HEK293 (cell line): ENCODE results near the gene NTSR1.

Source experiments
- CTCF ChIP-seq: fragments of 450-650 bp; formaldehyde crosslinking; IDR thresholded peaks from 2 replicates; pipeline ENCODE4 v1.5.1; 2016; ENCODE audit warnings: missing biosample characterization, missing genetic modification characterization
- GLIS2 ChIP-seq: fragments of 450-650 bp; formaldehyde crosslinking; IDR thresholded peaks from 2 replicates; pipeline ENCODE4 v1.5.1; 2016; ENCODE audit warnings: missing biosample characterization, missing genetic modification characterization
- KLF1 ChIP-seq: fragments of 450-650 bp; formaldehyde crosslinking; IDR thresholded peaks from 2 replicates; pipeline ENCODE4 v1.5.1; 2016; ENCODE audit warnings: missing biosample characterization, missing genetic modification characterization
- KLF7 ChIP-seq: fragments of 450-650 bp; formaldehyde crosslinking; IDR thresholded peaks from 2 replicates; pipeline ENCODE4 v1.5.1; 2016; ENCODE audit warnings: missing biosample characterization, missing genetic modification characterization, borderline replicate concordance
- OSR2 ChIP-seq: fragments of 450-650 bp; formaldehyde crosslinking; IDR thresholded peaks from 2 replicates; pipeline ENCODE4 v1.5.1; 2016; ENCODE audit warnings: missing biosample characterization, missing genetic modification characterization
- RBAK ChIP-seq: fragments of 450-650 bp; formaldehyde crosslinking; IDR thresholded peaks from 2 replicates; pipeline ENCODE4 v1.5.1; 2016; ENCODE audit warnings: missing biosample characterization, missing genetic modification characterization
- REPIN1 ChIP-seq: fragments of 450-650 bp; formaldehyde crosslinking; IDR thresholded peaks from 2 replicates; pipeline ENCODE4 v1.5.1; 2017; ENCODE audit warnings: missing biosample characterization, missing genetic modification characterization, low read depth
- ZBTB17 ChIP-seq: fragments of 450-650 bp; formaldehyde crosslinking; IDR thresholded peaks from 2 replicates; pipeline ENCODE4 v1.5.1; 2016; ENCODE audit warnings: missing biosample characterization, missing genetic modification characterization
- ZBTB20 ChIP-seq: fragments of 450-650 bp; formaldehyde crosslinking; IDR thresholded peaks from 2 replicates; pipeline ENCODE4 v1.5.1; 2016; ENCODE audit warnings: missing biosample characterization, missing genetic modification characterization
- ZBTB44 ChIP-seq: fragments of 450-650 bp; IDR thresholded peaks from 2 replicates; pipeline ENCODE4 v1.5.1; 2018; ENCODE audit warnings: missing biosample characterization, mild to moderate bottlenecking, missing genetic modification characterization
- ZEB2 ChIP-seq: fragments of 450-650 bp; formaldehyde crosslinking; IDR thresholded peaks from 2 replicates; pipeline ENCODE4 v1.5.1; 2016; ENCODE audit warnings: missing biosample characterization, missing genetic modification characterization
- ZFHX2 ChIP-seq: fragments of 450-650 bp; formaldehyde crosslinking; conservative IDR thresholded peaks from 2 replicates; pipeline ENCODE4 v1.5.1; 2016; ENCODE audit warnings: missing biosample characterization, missing genetic modification characterization
- ZNF146 ChIP-seq: fragments of 450-650 bp; formaldehyde crosslinking; IDR thresholded peaks from 2 replicates; pipeline ENCODE4 v1.5.1; 2016; ENCODE audit warnings: missing biosample characterization, missing genetic modification characterization
- ZNF280C ChIP-seq: fragments of 450-650 bp; formaldehyde crosslinking; IDR thresholded peaks from 2 replicates; pipeline ENCODE4 v1.5.1; 2016; ENCODE audit warnings: missing biosample characterization, missing genetic modification characterization
- ZNF311 ChIP-seq: fragments of 450-650 bp; formaldehyde crosslinking; IDR thresholded peaks from 2 replicates; pipeline ENCODE4 v1.5.1; 2017; ENCODE audit warnings: missing biosample characterization, missing genetic modification characterization, borderline replicate concordance
- ZNF391 ChIP-seq: fragments of 450-650 bp; formaldehyde crosslinking; IDR thresholded peaks from 2 replicates; pipeline ENCODE4 v1.5.1; 2016; ENCODE audit warnings: low read depth, missing biosample characterization, missing genetic modification characterization, borderline replicate concordance
- ZNF529 ChIP-seq: fragments of 450-650 bp; formaldehyde crosslinking; IDR thresholded peaks from 2 replicates; pipeline ENCODE4 v1.5.1; 2017; ENCODE audit warnings: missing genetic modification characterization, missing biosample characterization; ENCODE audit not compliant: insufficient replicate concordance
- ZNF548 ChIP-seq: fragments of 450-650 bp; formaldehyde crosslinking; IDR thresholded peaks from 2 replicates; pipeline ENCODE4 v1.5.1; 2016; ENCODE audit warnings: missing biosample characterization, missing genetic modification characterization
- ZNF560 ChIP-seq: fragments of 450-650 bp; formaldehyde crosslinking; IDR thresholded peaks from 2 replicates; pipeline ENCODE4 v1.5.1; 2017; ENCODE audit warnings: missing biosample characterization, missing genetic modification characterization, borderline replicate concordance
- ZNF580 ChIP-seq: fragments of 450-650 bp; formaldehyde crosslinking; IDR thresholded peaks from 2 replicates; pipeline ENCODE4 v1.5.1; 2016; ENCODE audit warnings: missing biosample characterization, missing genetic modification characterization
- ZNF692 ChIP-seq: fragments of 450-650 bp; formaldehyde crosslinking; IDR thresholded peaks from 2 replicates; pipeline ENCODE4 v1.5.1; 2016; ENCODE audit warnings: missing biosample characterization, missing genetic modification characterization
- ZNF792 ChIP-seq: fragments of 450-650 bp; formaldehyde crosslinking; IDR thresholded peaks from 2 replicates; pipeline ENCODE4 v1.5.1; 2016; ENCODE audit warnings: missing biosample characterization, missing genetic modification characterization
- ZNF843 ChIP-seq: fragments of 450-650 bp; formaldehyde crosslinking; IDR thresholded peaks from 2 replicates; pipeline ENCODE4 v1.5.1; 2016; ENCODE audit warnings: missing biosample characterization, missing genetic modification characterization
- ZSCAN30 ChIP-seq: fragments of 450-650 bp; IDR thresholded peaks from 2 replicates; pipeline ENCODE4 v1.5.1; 2018; ENCODE audit warnings: missing biosample characterization, mild to moderate bottlenecking, missing genetic modification characterization, moderate library complexity
- TF ChIP-seq, protein P1 (sequence below): fragments of 450-650 bp; formaldehyde crosslinking; IDR thresholded peaks from 2 replicates; pipeline ENCODE4 v1.5.1; 2016; ENCODE audit warnings: missing biosample characterization, missing genetic modification characterization, low read depth
- TF ChIP-seq, protein P2 (sequence below): fragments of 450-650 bp; formaldehyde crosslinking; IDR thresholded peaks from 2 replicates; pipeline ENCODE4 v1.5.1; 2017; ENCODE audit warnings: missing biosample characterization, missing genetic modification characterization
- TF ChIP-seq, protein P3 (sequence below): fragments of 450-650 bp; formaldehyde crosslinking; IDR thresholded peaks from 2 replicates; pipeline ENCODE4 v1.5.1; 2016; ENCODE audit warnings: missing biosample characterization, missing genetic modification characterization

The NTSR1 gene

DNA sequence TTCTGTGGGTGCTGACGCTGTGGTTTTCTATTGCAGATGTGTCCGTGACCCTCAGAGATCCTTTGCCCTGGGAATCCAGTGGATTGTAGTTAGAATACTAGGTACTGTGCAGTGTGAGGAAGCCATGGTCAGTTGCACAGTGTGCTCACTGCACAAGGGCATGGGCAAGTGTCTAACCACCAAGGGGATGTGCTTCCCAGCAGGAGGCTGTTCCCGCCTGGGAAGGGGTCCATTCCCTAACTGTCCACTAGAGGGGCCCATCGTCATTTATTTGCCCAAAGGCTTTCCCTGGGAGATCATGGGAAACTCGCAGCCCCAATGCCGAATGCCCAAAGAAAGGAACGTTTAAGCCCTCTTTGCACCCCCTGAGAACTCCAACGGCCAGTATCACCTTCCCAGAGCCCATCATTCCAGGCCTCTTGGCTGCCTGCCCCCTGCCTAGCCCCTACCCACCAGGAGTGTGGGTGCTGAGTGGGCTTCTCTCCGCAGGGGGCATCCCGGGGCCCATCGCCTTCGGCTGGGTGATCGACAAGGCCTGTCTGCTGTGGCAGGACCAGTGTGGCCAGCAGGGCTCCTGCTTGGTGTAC lies 40.1 kb upstream of the NTSR1 start (continued):
- TF ChIP-seq REPIN1 (tag by site-specific recombination) = no peak
- no peak for TF ChIP-seq ZNF146 (tag by site-specific recombination)
- TF ChIP-seq ZNF580 (tag by site-specific recombination) = no peak
- TF ChIP-seq, protein P1, sequence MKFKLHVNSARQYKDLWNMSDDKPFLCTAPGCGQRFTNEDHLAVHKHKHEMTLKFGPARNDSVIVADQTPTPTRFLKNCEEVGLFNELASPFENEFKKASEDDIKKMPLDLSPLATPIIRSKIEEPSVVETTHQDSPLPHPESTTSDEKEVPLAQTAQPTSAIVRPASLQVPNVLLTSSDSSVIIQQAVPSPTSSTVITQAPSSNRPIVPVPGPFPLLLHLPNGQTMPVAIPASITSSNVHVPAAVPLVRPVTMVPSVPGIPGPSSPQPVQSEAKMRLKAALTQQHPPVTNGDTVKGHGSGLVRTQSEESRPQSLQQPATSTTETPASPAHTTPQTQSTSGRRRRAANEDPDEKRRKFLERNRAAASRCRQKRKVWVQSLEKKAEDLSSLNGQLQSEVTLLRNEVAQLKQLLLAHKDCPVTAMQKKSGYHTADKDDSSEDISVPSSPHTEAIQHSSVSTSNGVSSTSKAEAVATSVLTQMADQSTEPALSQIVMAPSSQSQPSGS (tag by site-specific recombination) = no peak
- no peak for TF ChIP-seq ZNF391 (tag by site-specific recombination)
- no peak for TF ChIP-seq OSR2 (tag by site-specific recombination)
- TF ChIP-seq ZNF311 (tag by site-specific recombination) = no peak
- peak; percentile 47; the same call in 1 of the 2 replicates for TF ChIP-seq ZBTB17 (tag by site-specific recombination)
- no peak for TF ChIP-seq ZBTB20 (tag by site-specific recombination)
- TF ChIP-seq, protein P2, sequence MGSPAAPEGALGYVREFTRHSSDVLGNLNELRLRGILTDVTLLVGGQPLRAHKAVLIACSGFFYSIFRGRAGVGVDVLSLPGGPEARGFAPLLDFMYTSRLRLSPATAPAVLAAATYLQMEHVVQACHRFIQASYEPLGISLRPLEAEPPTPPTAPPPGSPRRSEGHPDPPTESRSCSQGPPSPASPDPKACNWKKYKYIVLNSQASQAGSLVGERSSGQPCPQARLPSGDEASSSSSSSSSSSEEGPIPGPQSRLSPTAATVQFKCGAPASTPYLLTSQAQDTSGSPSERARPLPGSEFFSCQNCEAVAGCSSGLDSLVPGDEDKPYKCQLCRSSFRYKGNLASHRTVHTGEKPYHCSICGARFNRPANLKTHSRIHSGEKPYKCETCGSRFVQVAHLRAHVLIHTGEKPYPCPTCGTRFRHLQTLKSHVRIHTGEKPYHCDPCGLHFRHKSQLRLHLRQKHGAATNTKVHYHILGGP = no peak
- TF ChIP-seq ZBTB44 (tag by site-specific recombination) = no peak
- no peak for TF ChIP-seq KLF7 (tag by site-specific recombination)
- no peak for TF ChIP-seq ZEB2 (tag by site-specific recombination)
- TF ChIP-seq ZNF692 (tag by site-specific recombination) = peak; percentile 47; the same call in 1 of the 2 replicates
- no peak for TF ChIP-seq ZNF560 (tag by site-specific recombination)
- TF ChIP-seq ZNF529 (tag by site-specific recombination) = no peak
- TF ChIP-seq CTCF (tag by site-specific recombination) = peak; percentile 85
- TF ChIP-seq GLIS2 (tag by site-specific recombination) = peak; percentile 51; the same call in 1 of the 2 replicates
- no peak for TF ChIP-seq KLF1 (tag by site-specific recombination)
- TF ChIP-seq, protein P3, sequence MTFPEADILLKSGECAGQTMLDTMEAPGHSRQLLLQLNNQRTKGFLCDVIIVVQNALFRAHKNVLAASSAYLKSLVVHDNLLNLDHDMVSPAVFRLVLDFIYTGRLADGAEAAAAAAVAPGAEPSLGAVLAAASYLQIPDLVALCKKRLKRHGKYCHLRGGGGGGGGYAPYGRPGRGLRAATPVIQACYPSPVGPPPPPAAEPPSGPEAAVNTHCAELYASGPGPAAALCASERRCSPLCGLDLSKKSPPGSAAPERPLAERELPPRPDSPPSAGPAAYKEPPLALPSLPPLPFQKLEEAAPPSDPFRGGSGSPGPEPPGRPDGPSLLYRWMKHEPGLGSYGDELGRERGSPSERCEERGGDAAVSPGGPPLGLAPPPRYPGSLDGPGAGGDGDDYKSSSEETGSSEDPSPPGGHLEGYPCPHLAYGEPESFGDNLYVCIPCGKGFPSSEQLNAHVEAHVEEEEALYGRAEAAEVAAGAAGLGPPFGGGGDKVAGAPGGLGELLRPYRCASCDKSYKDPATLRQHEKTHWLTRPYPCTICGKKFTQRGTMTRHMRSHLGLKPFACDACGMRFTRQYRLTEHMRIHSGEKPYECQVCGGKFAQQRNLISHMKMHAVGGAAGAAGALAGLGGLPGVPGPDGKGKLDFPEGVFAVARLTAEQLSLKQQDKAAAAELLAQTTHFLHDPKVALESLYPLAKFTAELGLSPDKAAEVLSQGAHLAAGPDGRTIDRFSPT (tag by site-specific recombination) = no peak
- no peak for TF ChIP-seq RBAK (tag by site-specific recombination)
- TF ChIP-seq ZNF843 = no peak
- TF ChIP-seq ZNF792 (tag by site-specific recombination) = no peak
- 0 out of 2 replicates have a peak, but pooled peaks have one; percentile 12 for TF ChIP-seq ZSCAN30 (tag by site-specific recombination)
- TF ChIP-seq ZFHX2 (tag by site-specific recombination) = no peak
- no peak for TF ChIP-seq ZNF548 (tag by site-specific recombination)
- no peak for TF ChIP-seq ZNF280C
